ENCODE measurements around the gene MRGPRG.

Gene MRGPRG

DNA sequence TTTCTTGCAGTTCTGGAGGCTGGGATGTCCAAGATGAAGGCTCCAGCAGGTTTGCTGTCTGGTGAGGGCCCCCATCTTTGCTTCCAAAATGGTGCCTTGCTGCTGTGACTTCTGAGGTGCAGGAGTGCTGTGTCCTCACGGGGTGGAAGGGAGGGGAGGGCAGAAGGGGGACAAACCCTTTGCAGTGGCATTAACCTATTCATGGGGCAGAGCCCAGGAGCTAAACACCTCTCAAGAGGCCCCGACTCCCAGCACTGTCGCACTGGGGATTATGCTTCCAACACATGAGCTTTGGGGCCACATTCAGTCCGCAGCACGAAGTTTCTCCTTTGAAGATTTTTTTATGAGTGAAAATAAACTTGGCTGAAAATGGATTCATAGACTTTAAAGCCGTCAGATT is 28.0 kb downstream of the MRGPRG start:
- Histone ChIP-seq H3K4me1 (ENCODE audit: control insufficient read depth, insufficient read depth, low read length) (peaks cover 26% of the 10 kb centered on the region), H3K27me3 (ENCODE audit: control insufficient read depth, insufficient read depth, low read length) (no peaks in the 10 kb centered on the region), H3K27ac (ENCODE audit: low read depth, low read length) (no peak overlapping the region), H3K9me3 (ENCODE audit: control insufficient read depth, insufficient read depth, low read length) (no peaks in the 10 kb centered on the region), H3K4me3 (ENCODE audit: low read depth, low read length) (no peak overlapping the region), H3K36me3 (ENCODE audit: control insufficient read depth, insufficient read depth, low read length) (no peaks in the 10 kb centered on the region), H3K9ac (ENCODE audit: low read depth, low read length) (no peak overlapping the region)

DNA sequence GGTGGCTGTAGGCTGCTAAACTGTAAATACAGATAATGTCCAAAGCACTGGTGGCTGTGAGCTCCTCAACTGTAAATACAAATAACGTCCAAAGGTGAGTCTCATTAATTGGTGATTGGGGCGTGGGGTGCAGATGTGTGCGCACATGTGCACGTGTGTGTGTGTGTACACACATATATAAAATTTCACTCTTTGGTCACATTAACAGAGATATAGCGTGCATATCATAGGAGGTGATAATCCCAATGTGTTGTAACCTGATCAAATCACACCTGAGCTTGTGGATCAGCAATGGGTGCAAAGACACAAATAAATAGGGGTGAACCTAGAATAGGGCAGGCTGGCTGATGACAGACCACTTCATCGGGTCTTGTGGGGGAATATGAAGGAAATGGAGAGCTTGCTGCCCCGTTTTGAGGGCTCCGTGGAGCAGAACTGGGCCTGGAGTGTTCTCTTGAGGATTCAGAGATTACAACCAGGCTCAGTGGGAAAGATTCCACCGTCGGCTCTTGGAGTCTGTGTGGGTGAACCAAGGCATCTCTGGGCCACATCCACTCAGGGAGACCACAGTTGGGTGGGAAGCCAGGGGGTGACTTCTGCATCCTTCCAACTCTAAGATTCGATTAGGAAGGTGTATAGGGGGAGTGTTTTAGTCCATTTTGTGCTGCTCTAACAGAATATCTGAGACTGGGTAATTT is 28.6 kb downstream of the MRGPRG start:
- Histone ChIP-seq H3K27me3 (ENCODE audit: control insufficient read depth, insufficient read depth, low read length) (no peaks in the 10 kb centered on the region), H3K4me3 (ENCODE audit: low read depth, low read length) (no peak overlapping the region), H3K9ac (ENCODE audit: low read depth, low read length) (no peak overlapping the region)

DNA sequence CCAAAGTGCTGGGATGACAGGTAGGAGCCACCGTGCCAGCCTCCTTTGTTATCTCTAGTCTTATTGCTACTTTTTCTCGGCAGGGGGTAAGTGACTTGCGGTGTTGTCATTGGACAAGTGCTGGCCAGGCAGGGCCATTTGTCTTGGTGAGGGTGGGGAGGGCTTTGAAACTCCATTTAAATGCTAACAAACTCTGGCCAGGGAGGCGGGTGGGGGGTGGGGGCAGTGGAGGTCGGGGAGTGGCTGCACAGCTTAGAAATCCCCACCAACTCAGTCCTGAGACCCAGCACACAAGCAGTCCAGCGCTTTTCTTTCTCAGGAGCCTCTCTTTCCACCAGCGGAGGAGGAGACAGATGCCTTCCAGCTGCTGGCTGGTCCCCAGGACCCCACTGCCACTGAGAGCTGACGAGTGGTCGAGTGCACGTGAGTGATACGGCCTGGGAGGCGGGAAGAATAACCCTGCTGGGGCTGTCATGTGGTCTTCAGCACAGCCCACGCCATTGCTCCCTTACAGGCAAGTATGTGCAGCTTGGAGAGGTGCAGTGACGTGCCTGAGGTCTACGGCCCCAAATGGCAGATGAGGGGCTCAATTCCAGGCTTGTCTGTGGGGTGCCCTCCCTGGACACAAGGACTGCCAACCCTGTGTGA is 29.3 kb downstream of the MRGPRG start:
- Histone ChIP-seq H3K4me1 (ENCODE audit: control insufficient read depth, insufficient read depth, low read length) (peaks cover 26% of the 10 kb centered on the region), H3K9me3 (ENCODE audit: control insufficient read depth, insufficient read depth, low read length) (no peaks in the 10 kb centered on the region), H3K36me3 (ENCODE audit: control insufficient read depth, insufficient read depth, low read length) (no peaks in the 10 kb centered on the region), H3K9ac (ENCODE audit: low read depth, low read length) (no peak overlapping the region), H3K27ac (ENCODE audit: low read depth, low read length) (peak overlapping the region; percentile 72), H3K4me3 (ENCODE audit: low read depth, low read length) (no peak overlapping the region; the same call in 1 of the 2 replicates), H3K27me3 (ENCODE audit: control insufficient read depth, insufficient read depth, low read length) (no peaks in the 10 kb centered on the region)

More for the DNA sequence above, 28.6 kb downstream of the MRGPRG start:
- Histone ChIP-seq H3K4me1 (ENCODE audit: control insufficient read depth, insufficient read depth, low read length) (peaks cover 26% of the 10 kb centered on the region), H3K36me3 (ENCODE audit: control insufficient read depth, insufficient read depth, low read length) (no peaks in the 10 kb centered on the region), H3K27ac (ENCODE audit: low read depth, low read length) (no peak overlapping the region), H3K9me3 (ENCODE audit: control insufficient read depth, insufficient read depth, low read length) (no peaks in the 10 kb centered on the region)

DNA sequence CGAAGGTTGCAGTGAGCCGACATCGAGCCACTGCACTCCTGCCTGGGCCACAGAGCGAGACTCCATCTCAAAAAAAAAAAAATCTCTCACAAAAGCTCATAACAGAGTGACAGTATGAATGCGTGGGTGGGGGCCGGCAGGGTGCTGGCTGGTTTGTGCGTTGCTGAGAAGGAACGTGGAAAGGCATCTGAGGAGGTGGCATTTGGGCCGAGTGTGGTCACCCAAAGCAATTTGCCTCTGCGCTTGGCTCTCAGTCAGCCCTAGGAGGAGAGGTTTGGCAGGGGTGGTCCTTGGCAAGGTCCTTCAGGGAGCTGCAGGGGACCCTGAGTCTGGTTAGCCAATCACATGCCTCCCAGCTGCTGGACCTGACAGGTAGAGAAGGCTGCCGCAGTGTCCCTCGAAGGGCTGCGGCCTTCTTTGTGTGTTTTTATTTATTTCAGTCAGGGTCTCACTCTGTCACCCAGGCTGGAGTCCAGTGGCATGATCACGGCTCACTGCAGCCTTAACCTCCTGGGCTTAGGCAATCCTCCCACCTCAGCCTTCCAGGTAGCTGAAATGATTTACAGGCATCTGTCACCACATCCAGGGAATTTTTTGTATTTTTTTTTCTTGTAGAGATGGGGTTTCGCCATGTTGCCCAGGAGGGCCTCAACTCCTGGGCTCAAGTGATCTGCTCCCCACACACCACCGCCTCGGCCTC is 30.0 kb downstream of the MRGPRG start:
- Histone ChIP-seq H3K36me3 (ENCODE audit: control insufficient read depth, insufficient read depth, low read length) (no peaks in the 10 kb centered on the region), H3K4me1 (ENCODE audit: control insufficient read depth, insufficient read depth, low read length) (peaks cover 23% of the 10 kb centered on the region), H3K27me3 (ENCODE audit: control insufficient read depth, insufficient read depth, low read length) (no peaks in the 10 kb centered on the region), H3K9me3 (ENCODE audit: control insufficient read depth, insufficient read depth, low read length) (no peaks in the 10 kb centered on the region), H3K9ac (ENCODE audit: low read depth, low read length) (no peak overlapping the region), H3K4me3 (ENCODE audit: low read depth, low read length) (no peak overlapping the region), H3K27ac (ENCODE audit: low read depth, low read length) (peak overlapping the region; percentile 11)

DNA sequence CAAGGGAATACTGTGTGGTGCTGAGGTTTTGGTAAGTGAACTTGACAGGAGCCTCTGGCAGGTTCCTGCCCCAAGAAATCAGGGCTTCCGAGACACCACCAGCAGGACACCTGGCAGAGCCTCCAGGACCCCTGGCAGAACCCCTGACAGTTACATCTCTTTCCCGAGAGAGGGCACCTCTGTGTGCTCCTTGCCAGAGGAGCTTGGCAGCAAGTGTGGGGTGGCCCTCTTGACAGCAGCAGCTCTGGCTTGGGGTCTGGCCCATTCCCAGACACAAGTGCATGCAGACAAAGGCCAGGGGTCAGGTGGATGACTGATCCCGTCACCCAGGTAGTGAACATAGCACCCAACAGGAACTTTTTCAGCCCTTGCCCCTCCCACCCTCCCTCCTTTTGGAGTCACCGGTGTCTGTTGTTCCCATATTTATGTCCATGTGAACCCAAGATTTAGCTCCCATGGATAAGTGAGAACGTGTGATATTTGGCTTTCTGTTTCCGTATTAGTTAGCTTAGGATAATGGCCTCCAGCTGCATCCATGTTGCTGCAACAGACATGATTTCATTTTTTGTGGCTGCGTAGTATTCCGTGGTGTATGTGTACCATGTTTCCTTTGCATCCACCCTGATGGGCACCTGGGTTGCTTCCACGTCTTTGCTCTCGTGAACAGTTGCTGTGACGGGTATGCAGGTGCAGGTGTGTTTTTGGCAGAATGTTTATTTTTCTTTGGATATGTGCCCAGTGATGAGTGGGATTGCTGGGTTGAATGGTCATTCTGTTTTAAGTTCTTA is 32.3 kb downstream of the MRGPRG start:
- Histone ChIP-seq H3K9ac (ENCODE audit: low read depth, low read length) (no peak overlapping the region), H3K4me3 (ENCODE audit: low read depth, low read length) (no peak overlapping the region), H3K27ac (ENCODE audit: low read depth, low read length) (no peak overlapping the region), H3K36me3 (ENCODE audit: control insufficient read depth, insufficient read depth, low read length) (no peaks in the 10 kb centered on the region), H3K9me3 (ENCODE audit: control insufficient read depth, insufficient read depth, low read length) (no peaks in the 10 kb centered on the region), H3K4me1 (ENCODE audit: control insufficient read depth, insufficient read depth, low read length) (peaks cover 21% of the 10 kb centered on the region), H3K27me3 (ENCODE audit: control insufficient read depth, insufficient read depth, low read length) (no peaks in the 10 kb centered on the region)

DNA sequence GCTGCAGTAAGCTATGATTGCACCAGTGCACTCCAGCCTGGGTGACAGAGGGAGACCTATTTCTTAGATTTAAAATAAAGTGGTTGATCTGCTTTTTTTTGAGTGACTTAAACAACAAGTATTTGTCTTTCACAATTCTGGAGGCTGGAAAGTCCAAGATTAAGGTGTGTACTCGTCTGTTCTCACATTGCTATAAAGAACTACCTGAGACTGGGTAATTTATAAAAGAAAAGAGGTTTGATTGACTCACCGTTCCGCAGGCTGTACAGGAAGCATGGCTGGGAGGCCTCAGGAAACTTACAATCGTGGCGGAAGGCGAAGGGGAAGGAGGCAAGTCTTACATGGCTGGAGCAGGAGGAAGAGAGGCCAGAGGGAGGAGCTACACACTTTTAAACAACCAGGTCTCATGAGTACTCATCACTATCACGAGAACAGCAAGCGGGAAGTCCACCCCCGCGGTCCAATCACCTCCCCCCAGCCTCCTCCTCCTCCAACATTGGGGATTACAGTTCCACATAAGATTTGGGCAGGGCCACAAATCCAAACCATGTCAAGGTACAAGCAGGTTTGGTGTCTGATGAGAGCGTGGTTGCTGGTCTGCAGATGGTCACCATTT is 33.8 kb downstream of the MRGPRG start:
- H3K36me3 ChIP-seq (ENCODE audit: control insufficient read depth, insufficient read depth, low read length), result no peaks in the 10 kb centered on the region
- no peak overlapping the region for H3K9ac ChIP-seq (ENCODE audit: low read depth, low read length)
- H3K27ac ChIP-seq (ENCODE audit: low read depth, low read length), result no peak overlapping the region
- no peaks in the 10 kb centered on the region for H3K27me3 ChIP-seq (ENCODE audit: control insufficient read depth, insufficient read depth, low read length)
- no peak overlapping the region for H3K4me3 ChIP-seq (ENCODE audit: low read depth, low read length)
- H3K9me3 ChIP-seq (ENCODE audit: control insufficient read depth, insufficient read depth, low read length), result no peaks in the 10 kb centered on the region
- peaks cover 16% of the 10 kb centered on the region for H3K4me1 ChIP-seq (ENCODE audit: control insufficient read depth, insufficient read depth, low read length)

DNA sequence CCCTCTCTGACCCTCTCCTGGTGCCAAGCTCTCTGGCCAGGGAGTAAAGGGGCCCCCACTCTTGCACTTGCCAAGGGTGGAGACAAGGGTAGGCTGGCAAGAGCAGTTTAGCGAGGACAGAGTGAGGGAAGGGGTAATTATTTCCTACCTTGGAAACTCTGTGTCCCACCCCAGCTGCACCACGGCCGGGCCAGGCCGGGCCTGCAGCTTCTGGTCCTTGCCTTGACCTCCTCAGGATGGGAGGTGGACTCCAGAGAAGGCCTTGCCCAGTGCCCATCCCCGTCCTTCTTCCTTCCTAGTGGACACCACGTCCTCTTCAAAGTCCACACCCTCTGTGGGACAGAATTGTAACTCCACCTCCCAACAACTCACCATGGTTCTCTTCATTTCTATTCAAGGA is 35.1 kb downstream of the MRGPRG start:
- Histone ChIP-seq H3K4me3 (ENCODE audit: low read depth, low read length) (no peak overlapping the region), H3K27me3 (ENCODE audit: control insufficient read depth, insufficient read depth, low read length) (no peaks in the 10 kb centered on the region), H3K9ac (ENCODE audit: low read depth, low read length) (no peak overlapping the region), H3K36me3 (ENCODE audit: control insufficient read depth, insufficient read depth, low read length) (no peaks in the 10 kb centered on the region), H3K4me1 (ENCODE audit: control insufficient read depth, insufficient read depth, low read length) (peaks cover 5% of the 10 kb centered on the region), H3K9me3 (ENCODE audit: control insufficient read depth, insufficient read depth, low read length) (no peaks in the 10 kb centered on the region), H3K27ac (ENCODE audit: low read depth, low read length) (no peak overlapping the region)

DNA sequence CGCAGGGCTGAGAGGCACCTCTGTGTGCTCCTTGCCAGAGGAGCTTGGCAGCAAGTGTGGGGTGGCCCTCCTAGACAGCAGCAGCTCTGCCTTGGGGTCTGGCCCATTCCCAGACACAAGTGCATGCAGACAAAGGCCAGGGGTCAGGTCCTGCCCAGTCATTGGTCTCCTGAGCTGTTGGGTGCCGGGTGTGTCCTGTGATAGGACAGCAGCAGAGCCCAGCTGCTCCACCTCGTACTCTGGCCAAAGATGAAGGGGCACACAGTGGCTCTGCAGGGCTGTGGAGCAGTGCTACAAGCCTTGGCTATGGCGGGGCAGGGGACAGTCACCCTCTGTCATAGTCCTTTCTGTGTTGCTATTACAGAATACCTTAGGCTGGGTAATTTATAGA is 36.2 kb downstream of the MRGPRG start:
- H3K9me3 ChIP-seq (ENCODE audit: control insufficient read depth, insufficient read depth, low read length), result no peaks in the 10 kb centered on the region

DNA sequence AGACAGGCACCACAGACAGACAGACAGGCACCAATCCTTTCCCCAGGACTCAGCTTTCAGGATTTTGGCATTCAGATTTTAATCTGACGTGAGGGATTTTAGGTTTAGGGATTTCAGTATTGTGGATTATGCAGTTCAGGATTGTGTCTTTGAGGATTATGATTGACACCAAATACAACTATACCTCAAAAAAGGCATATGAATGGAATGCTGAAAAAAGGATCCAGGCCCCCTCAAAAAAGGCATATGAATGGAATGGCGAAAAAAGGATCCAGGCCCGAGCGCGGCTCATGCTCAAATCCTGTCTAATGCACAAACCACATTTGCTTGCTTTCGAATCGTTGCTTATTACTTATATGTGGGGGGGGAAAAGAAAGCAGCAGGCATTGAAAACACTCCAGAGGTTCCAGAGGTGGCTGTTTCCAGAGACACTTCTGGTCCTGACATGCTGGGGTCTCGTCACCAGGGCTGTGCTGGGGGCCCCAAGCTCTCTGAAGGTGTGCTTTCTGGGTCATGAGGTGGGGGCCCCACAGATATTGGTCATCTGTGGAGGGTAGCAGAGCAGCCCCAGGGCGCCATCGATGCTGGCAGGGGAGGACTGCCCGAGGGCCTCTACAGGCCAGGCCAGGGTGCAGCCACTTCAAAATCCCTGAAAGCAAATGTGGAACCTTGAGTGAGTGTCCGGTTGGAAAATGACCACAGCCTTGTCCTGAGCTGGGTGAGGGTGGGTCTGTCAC is 36.7 kb downstream of the MRGPRG start:
- no peak overlapping the region for H3K27ac ChIP-seq (ENCODE audit: low read depth, low read length)
- no peaks in the 10 kb centered on the region; the same call in 1 of the 2 replicates for H3K9me3 ChIP-seq (ENCODE audit: control insufficient read depth, insufficient read depth, low read length)
- H3K9ac ChIP-seq (ENCODE audit: low read depth, low read length), result no peak overlapping the region
- H3K36me3 ChIP-seq (ENCODE audit: control insufficient read depth, insufficient read depth, low read length), result no peaks in the 10 kb centered on the region
- H3K27me3 ChIP-seq (ENCODE audit: control insufficient read depth, insufficient read depth, low read length), result no peaks in the 10 kb centered on the region
- no peaks in the 10 kb centered on the region for H3K4me1 ChIP-seq (ENCODE audit: control insufficient read depth, insufficient read depth, low read length)
- no peak overlapping the region for H3K4me3 ChIP-seq (ENCODE audit: low read depth, low read length)

More for the DNA sequence above, 36.2 kb downstream of the MRGPRG start:
- Histone ChIP-seq H3K27ac (ENCODE audit: low read depth, low read length) (no peak overlapping the region), H3K27me3 (ENCODE audit: control insufficient read depth, insufficient read depth, low read length) (no peaks in the 10 kb centered on the region), H3K36me3 (ENCODE audit: control insufficient read depth, insufficient read depth, low read length) (no peaks in the 10 kb centered on the region), H3K9ac (ENCODE audit: low read depth, low read length) (no peak overlapping the region), H3K4me3 (ENCODE audit: low read depth, low read length) (no peak overlapping the region), H3K4me1 (ENCODE audit: control insufficient read depth, insufficient read depth, low read length) (no peaks in the 10 kb centered on the region)

DNA sequence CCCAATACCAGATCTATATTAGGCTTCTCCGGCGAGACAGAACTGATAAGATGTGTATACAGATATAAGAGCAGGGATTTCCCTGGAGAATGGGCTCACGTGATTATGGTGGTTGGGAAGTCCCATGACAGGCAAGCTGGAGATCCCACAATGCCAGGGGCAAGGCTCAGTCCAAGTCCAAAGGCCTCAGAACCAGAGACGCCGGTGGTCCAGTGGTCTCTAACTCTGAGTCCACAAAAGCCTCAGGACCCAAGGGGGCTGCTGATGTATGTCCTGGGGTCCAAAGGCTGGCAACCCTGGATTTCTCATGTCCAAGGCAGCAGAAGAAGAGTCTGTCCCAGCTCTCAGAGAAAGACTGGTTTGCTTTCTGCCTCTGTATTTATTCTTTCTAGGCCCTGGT is 37.7 kb downstream of the MRGPRG start:
- no peak overlapping the region for H3K27ac ChIP-seq (ENCODE audit: low read depth, low read length)
- H3K27me3 ChIP-seq (ENCODE audit: control insufficient read depth, insufficient read depth, low read length), result no peaks in the 10 kb centered on the region
- no peaks in the 10 kb centered on the region for H3K36me3 ChIP-seq (ENCODE audit: control insufficient read depth, insufficient read depth, low read length)
- H3K9me3 ChIP-seq (ENCODE audit: control insufficient read depth, insufficient read depth, low read length), result no peaks in the 10 kb centered on the region; the same call in 1 of the 2 replicates
- H3K4me3 ChIP-seq (ENCODE audit: low read depth, low read length), result no peak overlapping the region
- no peak overlapping the region for H3K9ac ChIP-seq (ENCODE audit: low read depth, low read length)
- H3K4me1 ChIP-seq (ENCODE audit: control insufficient read depth, insufficient read depth, low read length), result no peaks in the 10 kb centered on the region

Measured in HUES48 (cell line).